ENCODE measurements around the gene USP3. TPM values are rescaled to one million over a fixed set of nuclear protein-coding genes. Genes with fewer than 3 reads are reported as not detected.

The USP3 gene
- total and polyA plus RNA-seq, 7 donors, result 20.4 to 66.5 (median 46.4) TPM

DNA sequence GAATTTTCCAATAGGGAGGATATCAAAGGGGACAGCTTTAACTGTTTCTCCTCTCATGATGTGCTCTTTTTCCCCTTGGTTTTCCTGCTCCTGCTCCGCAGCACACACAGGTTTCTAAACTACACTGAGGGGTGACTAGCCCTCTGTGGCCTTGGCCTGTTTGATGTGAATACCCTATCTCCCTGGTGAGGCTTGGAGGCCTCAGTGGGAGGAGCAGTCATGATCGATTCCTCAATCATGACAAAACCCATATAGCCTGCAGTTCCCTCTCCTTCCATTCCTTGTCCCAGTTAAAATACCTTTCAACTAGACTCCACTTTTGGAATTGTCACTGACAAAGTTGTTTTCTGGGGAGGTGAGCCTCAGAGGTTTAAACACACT is 24.0 kb upstream of the USP3 start:
- H3K27ac ChIP-seq, result no peak overlapping the region
- no peaks in the 10 kb centered on the region for H3K36me3 ChIP-seq
- H3K4me3 ChIP-seq, result no peak overlapping the region
- no peaks in the 10 kb centered on the region for H3K9me3 ChIP-seq
- 90 to 98% methylated on average over 2 of the region's 2 CpGs for WGBS, 2 donors
- no peaks in the 10 kb centered on the region for H3K27me3 ChIP-seq
- no peak for DNase-seq
- intact Hi-C loops (cut with DNase I), result no loop called here
- TF ChIP-seq EP300 (IDR thresholded peaks at IDR 0.05), result no peak
- no peak for TF ChIP-seq POLR2A (IDR thresholded peaks at IDR 0.05)
- no peak for TF ChIP-seq POLR2AphosphoS5 (IDR thresholded peaks at IDR 0.05)
- TF ChIP-seq, protein P1, sequence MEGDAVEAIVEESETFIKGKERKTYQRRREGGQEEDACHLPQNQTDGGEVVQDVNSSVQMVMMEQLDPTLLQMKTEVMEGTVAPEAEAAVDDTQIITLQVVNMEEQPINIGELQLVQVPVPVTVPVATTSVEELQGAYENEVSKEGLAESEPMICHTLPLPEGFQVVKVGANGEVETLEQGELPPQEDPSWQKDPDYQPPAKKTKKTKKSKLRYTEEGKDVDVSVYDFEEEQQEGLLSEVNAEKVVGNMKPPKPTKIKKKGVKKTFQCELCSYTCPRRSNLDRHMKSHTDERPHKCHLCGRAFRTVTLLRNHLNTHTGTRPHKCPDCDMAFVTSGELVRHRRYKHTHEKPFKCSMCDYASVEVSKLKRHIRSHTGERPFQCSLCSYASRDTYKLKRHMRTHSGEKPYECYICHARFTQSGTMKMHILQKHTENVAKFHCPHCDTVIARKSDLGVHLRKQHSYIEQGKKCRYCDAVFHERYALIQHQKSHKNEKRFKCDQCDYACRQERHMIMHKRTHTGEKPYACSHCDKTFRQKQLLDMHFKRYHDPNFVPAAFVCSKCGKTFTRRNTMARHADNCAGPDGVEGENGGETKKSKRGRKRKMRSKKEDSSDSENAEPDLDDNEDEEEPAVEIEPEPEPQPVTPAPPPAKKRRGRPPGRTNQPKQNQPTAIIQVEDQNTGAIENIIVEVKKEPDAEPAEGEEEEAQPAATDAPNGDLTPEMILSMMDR (IDR thresholded peaks at IDR 0.05), result no peak
- H3K4me1 ChIP-seq, result peaks cover 0 to 19% (median 7%) of the 10 kb centered on the region in 4 donors

GRCh38 chr15:63481105-63481810 is 23.1 kb upstream of the USP3 start:
- intact Hi-C loops (cut with DNase I), result no loop called here
- 70 to 86% methylated on average over 3 of the region's 3 CpGs for WGBS, 2 donors
- Histone ChIP-seq H3K4me3 (no peak overlapping the region), H3K4me1 (peaks cover 0 to 14% (median 7%) of the 10 kb centered on the region in 4 donors), H3K9me3 (no peaks in the 10 kb centered on the region), H3K36me3 (no peaks in the 10 kb centered on the region), H3K27me3 (no peaks in the 10 kb centered on the region), H3K27ac (no peak overlapping the region)
- DNase-seq, result no peak
- TF ChIP-seq EP300 (IDR thresholded peaks at IDR 0.05), result no peak
- TF ChIP-seq POLR2AphosphoS5 (IDR thresholded peaks at IDR 0.05), result no peak
- TF ChIP-seq POLR2A (IDR thresholded peaks at IDR 0.05), result no peak
- TF ChIP-seq, protein P1 (IDR thresholded peaks at IDR 0.05), result no peak

DNA sequence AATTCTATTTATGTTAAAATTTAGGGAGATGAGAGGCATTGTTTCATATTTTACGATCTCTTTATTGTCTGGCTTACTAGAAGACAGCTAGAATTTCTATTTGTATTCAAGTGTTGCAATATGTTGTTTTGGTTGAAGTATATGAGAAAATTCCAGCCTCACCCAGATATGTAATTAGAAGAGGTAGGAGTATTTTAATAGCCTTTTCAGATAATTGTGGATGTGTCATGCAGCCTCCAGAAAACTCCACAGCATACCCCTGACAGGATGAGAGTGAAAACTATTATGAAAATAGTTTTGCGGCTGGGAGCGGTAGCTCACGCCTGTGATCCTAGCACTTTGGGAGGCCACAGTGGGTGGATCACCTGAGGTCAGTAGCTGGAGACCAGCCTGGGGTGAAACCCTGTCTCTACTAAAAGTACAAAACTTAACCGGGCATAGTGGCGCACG is 21.5 kb upstream of the USP3 start:
- 74 to 84% methylated on average over 7 of the region's 7 CpGs for WGBS, 2 donors
- H3K9me3 ChIP-seq, result no peaks in the 10 kb centered on the region
- TF ChIP-seq POLR2A (IDR thresholded peaks at IDR 0.05), result no peak
- H3K36me3 ChIP-seq, result no peaks in the 10 kb centered on the region
- H3K4me1 ChIP-seq, result peaks cover 0 to 18% (median 10%) of the 10 kb centered on the region in 4 donors
- H3K27ac ChIP-seq, result no peak overlapping the region
- no peaks in the 10 kb centered on the region for H3K27me3 ChIP-seq
- DNase-seq, result no peak
- intact Hi-C loops (cut with DNase I), result no loop called here
- H3K4me3 ChIP-seq, result no peak overlapping the region

DNA sequence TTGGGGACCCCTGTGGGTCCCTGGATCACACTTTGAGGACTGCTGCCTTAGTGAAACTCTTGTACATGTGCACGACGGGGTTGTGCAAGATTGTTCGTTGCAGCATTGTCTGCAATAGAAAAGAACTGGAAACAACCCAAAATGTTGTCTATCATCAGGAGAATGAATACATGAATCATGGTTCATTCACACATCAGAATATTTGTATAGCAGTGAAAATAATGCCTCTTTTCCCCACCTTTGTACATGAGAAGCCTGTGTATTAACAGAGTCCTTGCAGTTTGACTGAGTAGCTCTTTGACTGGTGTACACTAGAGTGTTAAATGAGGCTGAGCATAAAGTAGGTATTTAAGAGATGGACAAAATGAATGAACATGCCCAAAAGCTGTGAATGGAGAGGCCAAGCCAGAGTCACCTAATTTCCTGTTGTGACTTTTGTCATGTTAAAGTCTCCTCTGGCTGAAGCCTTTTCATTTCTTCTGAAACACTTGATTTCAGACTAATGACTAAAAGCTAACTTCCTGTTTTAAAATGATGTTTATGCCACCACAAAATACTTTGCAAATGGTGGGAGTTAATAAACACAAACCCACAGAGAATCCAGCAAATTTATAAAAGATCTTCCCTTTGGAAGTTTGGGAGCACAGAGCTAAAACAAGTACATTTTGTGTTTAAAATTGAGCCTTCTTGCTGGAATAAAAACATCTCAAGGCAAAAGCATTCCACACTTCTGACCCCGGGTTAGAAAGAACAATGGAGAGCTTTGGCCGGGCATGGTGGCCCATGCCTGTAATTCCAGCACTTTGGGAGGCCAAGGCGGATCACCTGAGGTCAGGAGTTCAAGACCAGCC is 20.6 kb upstream of the USP3 start:
- Histone ChIP-seq H3K4me3 (no peak overlapping the region), H3K27me3 (no peaks in the 10 kb centered on the region), H3K27ac (no peak overlapping the region), H3K36me3 (no peaks in the 10 kb centered on the region), H3K9me3 (no peaks in the 10 kb centered on the region), H3K4me1 (peaks cover 0 to 18% (median 10%) of the 10 kb centered on the region in 4 donors)
- intact Hi-C loops (cut with DNase I), result no loop called here
- no peak for DNase-seq
- 77 to 87% methylated on average over 6 of the region's 6 CpGs for WGBS, 2 donors
- TF ChIP-seq, protein P1 (IDR thresholded peaks at IDR 0.05), result no peak
- TF ChIP-seq POLR2AphosphoS5 (IDR thresholded peaks at IDR 0.05) (no peak), EP300 (IDR thresholded peaks at IDR 0.05) (no peak), POLR2A (IDR thresholded peaks at IDR 0.05) (no peak)
